PC-3 (cell line): ENCODE measurements around the gene SLCO4C1. TPM values are rescaled to one million over a fixed set of nuclear protein-coding genes. Genes with fewer than 3 reads are reported as not detected.

ENCODE experiments used
- ATAC-seq: fragments of 200-7000 bp; cut with Tn5 transposase; 2 replicates; pipeline ENCODE4 v1.9.1; 2020; ENCODE audit warnings: mild to moderate bottlenecking, moderate library complexity
- BruUV-seq: library from RNA; stranded (reverse); fragments of 400-500 nt; replicated peaks from 2 replicates; lab custom pipeline; 2021; lab: Mats Ljungman, UMichigan
- CTCF ChIA-PET: fragments of 300-600 bp; sonication (Branson Sonifier 250); formaldehyde crosslinking; loops from one replicate; lab custom pipeline; 2022; ENCODE audit warnings: antibody characterized with exemption; lab: Charles Lee
- POLR2A ChIA-PET: fragments of 300-600 bp; sonication (Branson Sonifier 250); formaldehyde crosslinking; loops from one replicate; lab custom pipeline; 2022; ENCODE audit warnings: antibody characterized with exemption; ENCODE audit not compliant: unreplicated experiment; lab: Charles Lee
- DNase-seq: peaks from one replicate; pipeline ENCODE4 v3.0.0-alpha.2; 2015
- H2AFZ ChIP-seq: fragments of 300-600 bp; sonication (generic); 2 replicates; pipeline ENCODE4 v1.6.0; 2016; ENCODE audit warnings: antibody characterized with exemption, low read length
- H3F3A ChIP-seq: fragments of 300-600 bp; sonication (generic); one replicate; pipeline ENCODE4 v1.6.0; 2017; ENCODE audit warnings: antibody characterized with exemption, low read length, control low read depth, mild to moderate bottlenecking; ENCODE audit not compliant: unreplicated experiment
- H3K27ac ChIP-seq: fragments of 300-600 bp; sonication (generic); 2 replicates; pipeline ENCODE4 v1.5.1; 2016; ENCODE audit warnings: mild to moderate bottlenecking, low read length
- H3K27me3 ChIP-seq: fragments of 300-600 bp; sonication (generic); 2 replicates; pipeline ENCODE4 v1.6.1; 2016; ENCODE audit warnings: low read length, mixed read lengths
- H3K36me3 ChIP-seq: fragments of 300-600 bp; sonication (generic); 2 replicates; pipeline ENCODE4 v1.6.1; 2016; ENCODE audit warnings: low read depth, mixed run types, low read length, mixed read lengths
- H3K4me1 ChIP-seq: fragments of 300-600 bp; sonication (generic); 2 replicates; pipeline ENCODE4 v1.5.1; 2016; ENCODE audit warnings: low read length; ENCODE audit not compliant: insufficient read depth
- H3K4me2 ChIP-seq: fragments of 300-600 bp; sonication (generic); 2 replicates; pipeline ENCODE4 v1.6.0; 2016; ENCODE audit warnings: low read length
- H3K4me3 ChIP-seq: fragments of 300-600 bp; sonication (generic); 2 replicates; pipeline ENCODE4 v1.5.1; 2016; ENCODE audit warnings: mild to moderate bottlenecking, low read length, mixed read lengths
- H3K79me2 ChIP-seq: fragments of 300-600 bp; sonication (generic); 2 replicates; pipeline ENCODE4 v1.6.1; 2017; ENCODE audit warnings: low read length, mixed read lengths
- H3K9ac ChIP-seq: fragments of 300-600 bp; sonication (generic); 2 replicates; pipeline ENCODE4 v1.6.0; 2016; ENCODE audit warnings: mild to moderate bottlenecking, low read length
- H3K9me2 ChIP-seq: fragments of 300-600 bp; sonication (generic); replicated peaks from 2 replicates; pipeline ENCODE4 v1.6.1; 2016; ENCODE audit warnings: mixed run types, low read length, mixed read lengths
- H3K9me3 ChIP-seq: fragments of 300-600 bp; sonication (generic); 2 replicates; pipeline ENCODE4 v1.6.1; 2016; ENCODE audit warnings: low read length, mixed read lengths
- H4K20me1 ChIP-seq: fragments of 300-600 bp; sonication (generic); 2 replicates; pipeline ENCODE4 v1.6.1; 2016; ENCODE audit warnings: low read length, mixed read lengths
- CTCF ChIP-seq: fragments of 300-600 bp; sonication (generic); conservative IDR thresholded peaks from 2 replicates; pipeline ENCODE4 v1.5.1; 2017; ENCODE audit warnings: antibody characterized with exemption, low read depth, mild to moderate bottlenecking, low read length
- EZH2 ChIP-seq: fragments of 300-600 bp; sonication (generic); IDR thresholded peaks from one replicate; pipeline ENCODE4 v1.6.1; 2017; ENCODE audit warnings: antibody characterized with exemption, mild to moderate bottlenecking, low read length; ENCODE audit not compliant: unreplicated experiment
- EZH2phosphoT487 ChIP-seq: fragments of 300-600 bp; sonication (generic); IDR thresholded peaks from 2 replicates; pipeline ENCODE4 v1.6.1; 2018; ENCODE audit warnings: mild to moderate bottlenecking, antibody characterized with exemption, low read length, borderline replicate concordance
- intact Hi-C: fragments of 100-400 bp; cut with micrococcal nuclease; formaldehyde crosslinking; loops from 2 replicates; pipeline ENCODE4 v1.9.0; 2023
- total RNA-seq: library from RNA; depleted of rRNA; stranded (reverse); fragments of >200 nt; gene quantifications from 2 replicates; pipeline ENCODE4 v1.2.3, GENCODE V29; 2014

Gene SLCO4C1
- total RNA-seq, 1 experiment from 2014 or later: not detected

GRCh38 chr5:102288630-102289029, 7.5 kb downstream of the SLCO4C1 start:
- DNase-seq (no peak), ATAC-seq (no peak)
- ChIA-PET CTCF (no interaction called here), POLR2A (no interaction called here)
- intact Hi-C loops: no loop called here
- Histone ChIP-seq H3K9me2 (no peaks in the 10 kb centered on the region), H3K27ac (no peak overlapping the region), H3K4me2 (no peak overlapping the region), H3K9me3 (no peaks in the 10 kb centered on the region), H3K27me3 (0 out of 2 replicates have a peak, but pooled peaks cover 17% of the 10 kb centered on the region), H4K20me1 (no peaks in the 10 kb centered on the region), H3K79me2 (no peaks in the 10 kb centered on the region), H2AFZ (no peak overlapping the region), H3K9ac (no peak overlapping the region), H3K4me3 (no peak overlapping the region), H3F3A (no peaks in the 10 kb centered on the region), H3K4me1 (no peaks in the 10 kb centered on the region), H3K36me3 (no peaks in the 10 kb centered on the region)
- no TSS peak for BruUV-seq
- no peak for TF ChIP-seq EZH2
- TF ChIP-seq CTCF: no peak
- TF ChIP-seq EZH2phosphoT487: no peak

DNA sequence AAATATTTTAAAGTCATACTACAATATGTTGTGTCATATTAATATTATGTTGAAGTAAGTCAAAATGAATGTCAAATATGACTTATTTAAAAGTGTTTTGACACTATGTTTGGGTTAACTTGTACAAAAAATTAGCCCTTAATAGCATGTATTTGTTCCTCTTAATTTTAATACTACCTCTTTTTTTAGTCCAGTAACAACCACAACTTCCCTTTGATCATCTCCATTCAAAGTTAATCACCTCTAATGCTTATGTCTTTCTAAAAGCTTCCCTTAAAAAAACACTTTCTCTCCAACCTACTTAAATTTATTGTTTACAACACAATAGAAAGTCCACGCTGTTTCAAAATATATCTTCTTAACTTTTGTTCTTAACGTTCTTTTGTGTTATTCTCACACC, 9.6 kb downstream of the SLCO4C1 start:
- intact Hi-C loops: no loop called here
- ATAC-seq (no peak), DNase-seq (no peak)
- Histone ChIP-seq H3K9me2 (no peaks in the 10 kb centered on the region), H3K27ac (no peak overlapping the region), H2AFZ (no peak overlapping the region), H3K36me3 (no peaks in the 10 kb centered on the region), H3K4me1 (no peaks in the 10 kb centered on the region), H3F3A (no peaks in the 10 kb centered on the region), H4K20me1 (no peaks in the 10 kb centered on the region), H3K9me3 (no peaks in the 10 kb centered on the region), H3K4me2 (no peak overlapping the region), H3K4me3 (no peak overlapping the region), H3K9ac (no peak overlapping the region), H3K27me3 (peaks cover 20% of the 10 kb centered on the region), H3K79me2 (no peaks in the 10 kb centered on the region)
- ChIA-PET CTCF (no interaction called here), POLR2A (no interaction called here)
- TF ChIP-seq EZH2phosphoT487: no peak
- no peak for TF ChIP-seq EZH2
- TF ChIP-seq CTCF: no peak
- no TSS peak for BruUV-seq

DNA sequence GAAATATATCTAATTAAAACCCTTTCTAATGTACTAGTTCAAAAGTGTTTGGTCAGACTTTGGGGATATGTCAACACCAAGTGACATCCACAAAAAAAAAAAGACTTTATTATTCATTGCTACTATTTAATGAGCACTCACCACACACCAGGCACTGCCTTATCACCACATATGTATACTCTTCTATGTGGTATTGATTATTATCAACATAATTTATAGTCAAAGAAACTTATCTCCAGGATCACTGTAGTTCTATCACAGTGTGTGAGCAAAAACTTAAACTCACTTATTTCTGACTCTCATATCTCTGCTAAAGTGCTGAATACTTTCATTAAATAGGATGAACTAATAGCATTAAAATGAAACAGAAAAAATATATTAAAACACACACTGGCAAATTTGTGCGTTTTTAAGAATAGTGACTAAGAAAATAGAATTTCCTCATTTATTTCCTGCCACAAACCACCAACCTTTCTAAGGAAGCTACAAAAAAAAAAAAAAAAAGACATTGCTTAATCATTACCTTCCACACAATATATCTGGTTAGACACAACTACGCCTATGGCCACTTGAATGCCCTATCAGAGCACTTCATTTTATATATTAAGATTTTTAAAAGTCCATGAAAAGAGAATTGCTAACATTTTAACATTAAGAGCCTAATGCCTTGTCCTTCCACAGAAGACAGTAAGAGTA, 12.8 kb downstream of the SLCO4C1 start:
- intact Hi-C loops: no loop called here
- no peaks in the 10 kb centered on the region for H3K9me3 ChIP-seq
- no peaks in the 10 kb centered on the region for H3K4me1 ChIP-seq
- no peak overlapping the region for H2AFZ ChIP-seq
- no peaks in the 10 kb centered on the region for H4K20me1 ChIP-seq
- DNase-seq (no peak), ATAC-seq (no peak)
- ChIA-PET CTCF (no interaction called here), POLR2A (no interaction called here)
- no peaks in the 10 kb centered on the region for H3K36me3 ChIP-seq
- H3K27me3 ChIP-seq: peaks cover 23% of the 10 kb centered on the region
- no peak overlapping the region for H3K4me2 ChIP-seq
- H3K27ac ChIP-seq: no peak overlapping the region
- H3K9me2 ChIP-seq: no peaks in the 10 kb centered on the region
- no TSS peak for BruUV-seq
- H3K9ac ChIP-seq: no peak overlapping the region
- no peaks in the 10 kb centered on the region for H3K79me2 ChIP-seq
- TF ChIP-seq CTCF: no peak
- no peaks in the 10 kb centered on the region for H3F3A ChIP-seq
- no peak overlapping the region for H3K4me3 ChIP-seq
